ENCODE measurements around the gene TNFRSF18. TPM values are rescaled to one million over a fixed set of nuclear protein-coding genes. Genes with fewer than 3 reads are reported as not detected.
"Not testable (repeated sequence)": the region's sequence is repeated elsewhere in the genome, so short reads cannot be mapped to it uniquely, and the experiment has no call there.

The TNFRSF18 gene
- total RNA-seq, 1 donor from 2014 or later, result 0.47 TPM

DNA sequence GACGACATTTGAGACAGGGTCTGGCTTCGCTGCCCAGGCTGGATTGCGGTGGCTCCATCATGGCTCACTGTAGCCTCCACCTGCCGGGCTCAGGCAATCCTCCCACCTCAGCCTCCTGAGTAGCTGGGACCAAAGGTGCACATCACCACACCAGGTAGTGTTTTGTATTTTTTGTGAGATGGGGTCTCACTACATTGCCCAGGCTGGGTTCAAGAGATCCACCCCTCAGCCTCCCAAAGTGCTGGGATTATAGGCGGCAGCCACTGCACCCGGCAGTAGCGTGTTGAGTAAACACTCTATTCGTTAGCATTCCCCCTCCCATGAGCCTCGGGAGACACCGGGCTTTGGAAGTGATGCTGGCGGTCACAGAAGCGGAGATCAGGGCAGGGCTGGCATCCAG is 46.9 kb upstream of the TNFRSF18 start:
- ATAC-seq (no peak), DNase-seq (no peak)
- H3K4me1 ChIP-seq, result no peaks in the 10 kb centered on the region
- H3K4me3 ChIP-seq, result no peak overlapping the region
- no peak for TF ChIP-seq CTCF (IDR thresholded peaks at IDR 0.05)
- H3K27me3 ChIP-seq (ENCODE audit: low read depth), result no peaks in the 10 kb centered on the region
- no peak overlapping the region for H3K27ac ChIP-seq
- H3K9me3 ChIP-seq, result no peaks in the 10 kb centered on the region
- H3K36me3 ChIP-seq, result peaks cover 47% of the 10 kb centered on the region
- intact Hi-C loops (cut with DNase I), result no loop called here

- no peak for TF ChIP-seq CTCF (IDR thresholded peaks at IDR 0.05)
- Histone ChIP-seq H3K36me3 (peaks cover 34% of the 10 kb centered on the region), H3K4me1 (no peaks in the 10 kb centered on the region), H3K27me3 (ENCODE audit: low read depth) (peaks cover 19% of the 10 kb centered on the region), H3K4me3 (no peak overlapping the region), H3K27ac (no peak overlapping the region), H3K9me3 (no peaks in the 10 kb centered on the region)
- intact Hi-C loops (cut with DNase I), result no loop called here
- DNase-seq (no peak), ATAC-seq (peak; percentile 12)
Measured at GRCh38 chr1:1250786-1251284, 44.4 kb upstream of the TNFRSF18 start.

DNA sequence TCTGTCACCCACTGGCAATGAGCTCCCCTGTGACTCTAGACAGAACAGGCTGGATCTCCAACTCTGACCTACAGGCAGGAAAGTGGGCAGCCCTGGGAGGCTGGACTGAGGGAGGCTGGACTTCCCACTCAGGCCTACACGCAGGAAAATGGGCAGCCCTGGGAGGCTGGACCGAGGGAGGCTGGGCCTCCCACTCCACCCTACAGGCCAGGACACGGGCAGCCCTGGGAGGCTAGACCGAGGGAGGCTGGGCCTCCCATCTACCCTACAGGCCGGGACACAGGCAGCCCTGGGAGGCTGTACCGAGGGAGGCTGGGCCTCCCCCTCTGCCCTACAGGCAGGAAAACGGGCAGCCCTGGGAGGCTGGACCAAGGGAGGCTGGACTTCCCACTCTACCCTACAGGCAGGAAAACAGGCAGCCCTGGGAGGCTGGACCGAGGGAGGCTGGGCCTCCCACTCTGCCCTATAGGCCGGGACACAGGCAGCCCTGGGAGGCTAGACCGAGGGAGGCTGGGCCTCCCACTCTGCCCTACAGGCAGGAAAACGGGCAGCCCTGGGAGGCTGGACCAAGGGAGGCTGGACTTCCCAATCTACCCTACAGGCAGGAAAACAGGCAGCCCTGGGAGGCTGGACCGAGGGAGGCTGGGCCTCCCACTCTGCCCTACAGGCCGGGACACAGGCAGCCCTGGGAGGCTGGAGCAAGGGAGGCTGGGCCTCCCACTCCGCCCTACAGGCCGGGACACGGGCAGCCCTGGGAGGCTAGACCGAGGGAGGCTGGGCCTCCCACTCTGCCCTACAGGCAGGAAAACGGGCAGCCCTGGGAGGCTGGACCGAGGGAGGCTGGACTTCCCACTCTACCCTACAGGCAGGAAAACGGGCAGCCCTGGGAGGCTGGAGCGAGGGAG is 41.9 kb upstream of the TNFRSF18 start:
- peaks cover 36% of the 10 kb centered on the region for H3K27me3 ChIP-seq (ENCODE audit: low read depth)
- DNase-seq; H3K36me3 ChIP-seq; ATAC-seq; H3K4me3 ChIP-seq; intact Hi-C loops (cut with DNase I); H3K9me3 ChIP-seq; H3K4me1 ChIP-seq; H3K27ac ChIP-seq: not testable (repeated sequence)

DNA sequence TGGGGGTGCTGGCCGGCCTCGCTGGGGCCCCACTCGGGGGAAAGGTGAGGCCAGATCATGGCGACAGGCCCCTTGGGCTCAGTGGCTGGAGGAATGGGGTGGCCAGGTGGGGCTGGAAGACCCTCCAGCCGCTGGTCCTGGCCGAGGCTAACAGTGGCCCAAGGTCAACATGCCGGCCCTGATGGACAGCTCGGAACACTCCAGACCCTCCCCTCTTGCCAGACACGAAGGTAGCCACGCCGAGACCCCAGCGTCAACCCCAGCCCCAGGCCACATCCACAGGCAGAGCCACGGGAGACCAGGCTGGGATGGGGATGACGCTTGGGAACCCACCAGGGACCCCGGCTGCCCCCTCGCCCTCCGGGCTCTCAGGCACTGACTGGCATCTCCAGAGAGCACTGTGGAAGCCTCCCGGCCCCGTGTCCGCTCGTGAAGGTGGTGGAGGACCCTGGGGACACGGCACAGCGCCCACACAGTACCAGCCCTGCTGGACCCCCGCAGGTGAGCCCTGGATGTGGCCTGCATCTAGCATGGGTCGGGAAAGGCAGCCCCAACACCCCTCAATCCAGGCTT is 41.0 kb upstream of the TNFRSF18 start:
- DNase-seq, result no peak
- Histone ChIP-seq H3K4me1 (no peaks in the 10 kb centered on the region), H3K36me3 (peaks cover 2% of the 10 kb centered on the region), H3K9me3 (no peaks in the 10 kb centered on the region), H3K4me3 (no peak overlapping the region), H3K27ac (no peak overlapping the region), H3K27me3 (ENCODE audit: low read depth) (peaks cover 36% of the 10 kb centered on the region)
- ATAC-seq, result peak in 1 of 2 donors; percentile 21
- no peak for TF ChIP-seq CTCF (IDR thresholded peaks at IDR 0.05)
- intact Hi-C loops (cut with DNase I), result no loop called here

GRCh38 chr1:1246577-1247340 is 40.4 kb upstream of the TNFRSF18 start, which contains the start of gene C1QTNF12:
Gene C1QTNF12, minus strand, starts transcription at chr1:1246722. Its CDS starts 32 bp downstream, at chr1:1246690.
- TF ChIP-seq CTCF (IDR thresholded peaks at IDR 0.05), result no peak
- ATAC-seq (peak in 1 of 2 donors; percentile 18), DNase-seq (no peak)
- Histone ChIP-seq H3K9me3 (no peaks in the 10 kb centered on the region), H3K36me3 (no peaks in the 10 kb centered on the region), H3K27ac (no peak within 1 kb of the TSS), H3K4me1 (no peaks in the 10 kb centered on the region), H3K4me3 (no peak within 1 kb of the TSS), H3K27me3 (ENCODE audit: low read depth) (peaks cover 42% of the 10 kb centered on the region)
- intact Hi-C loops (cut with DNase I), result no loop called here
